Subcutaneous adipose tissue (tissue), 4 donors: Measurements from ENCODE around the gene RHCG. TPM values are rescaled to one million over a fixed set of nuclear protein-coding genes. Genes with fewer than 3 reads are reported as not detected.

Source experiments
- total RNA-seq, 4 donors: library from RNA; depleted of rRNA; stranded (reverse); fragments of >200 nt; gene quantifications; one replicate each; pipeline ENCODE4 v1.1.0, GENCODE V29; 2016
- TF ChIP-seq, protein P1 (sequence below): fragments of 450-650 bp; IDR thresholded peaks from one replicate; pipeline ENCODE4 v1.5.1; 2016; ENCODE audit warnings: low read depth, mild to moderate bottlenecking, control low read depth, antibody characterized with exemption, moderate library complexity

Gene RHCG
- total RNA-seq, 4 donors from 2014 or later: 0.82 to 1.9 TPM; not detected in 2

GRCh38 chr15:89448825-89449224 lies 47.6 kb downstream of the RHCG start:
- TF ChIP-seq, protein P1, sequence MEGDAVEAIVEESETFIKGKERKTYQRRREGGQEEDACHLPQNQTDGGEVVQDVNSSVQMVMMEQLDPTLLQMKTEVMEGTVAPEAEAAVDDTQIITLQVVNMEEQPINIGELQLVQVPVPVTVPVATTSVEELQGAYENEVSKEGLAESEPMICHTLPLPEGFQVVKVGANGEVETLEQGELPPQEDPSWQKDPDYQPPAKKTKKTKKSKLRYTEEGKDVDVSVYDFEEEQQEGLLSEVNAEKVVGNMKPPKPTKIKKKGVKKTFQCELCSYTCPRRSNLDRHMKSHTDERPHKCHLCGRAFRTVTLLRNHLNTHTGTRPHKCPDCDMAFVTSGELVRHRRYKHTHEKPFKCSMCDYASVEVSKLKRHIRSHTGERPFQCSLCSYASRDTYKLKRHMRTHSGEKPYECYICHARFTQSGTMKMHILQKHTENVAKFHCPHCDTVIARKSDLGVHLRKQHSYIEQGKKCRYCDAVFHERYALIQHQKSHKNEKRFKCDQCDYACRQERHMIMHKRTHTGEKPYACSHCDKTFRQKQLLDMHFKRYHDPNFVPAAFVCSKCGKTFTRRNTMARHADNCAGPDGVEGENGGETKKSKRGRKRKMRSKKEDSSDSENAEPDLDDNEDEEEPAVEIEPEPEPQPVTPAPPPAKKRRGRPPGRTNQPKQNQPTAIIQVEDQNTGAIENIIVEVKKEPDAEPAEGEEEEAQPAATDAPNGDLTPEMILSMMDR: no peak

DNA sequence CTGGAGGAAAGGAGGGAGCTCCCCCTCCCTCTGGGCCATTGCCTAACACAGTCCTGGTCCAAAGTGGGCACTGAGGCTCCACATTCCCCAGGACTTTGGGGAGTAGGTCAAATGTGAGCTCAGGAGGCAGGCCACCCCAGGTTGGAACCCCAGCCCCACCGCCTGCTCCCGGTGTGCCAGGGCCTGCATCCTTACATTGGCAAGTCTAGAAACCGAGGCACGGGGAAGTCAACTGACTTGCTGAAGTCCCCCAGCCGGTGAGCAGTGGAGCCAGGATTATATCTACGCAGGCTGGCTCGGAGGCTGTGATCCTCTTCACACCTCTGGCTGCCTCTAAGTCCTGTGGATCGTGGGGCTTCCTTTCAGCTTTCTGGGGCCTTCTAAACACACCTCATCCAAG lies 48.7 kb downstream of the RHCG start:
- TF ChIP-seq, protein P1: no peak

DNA sequence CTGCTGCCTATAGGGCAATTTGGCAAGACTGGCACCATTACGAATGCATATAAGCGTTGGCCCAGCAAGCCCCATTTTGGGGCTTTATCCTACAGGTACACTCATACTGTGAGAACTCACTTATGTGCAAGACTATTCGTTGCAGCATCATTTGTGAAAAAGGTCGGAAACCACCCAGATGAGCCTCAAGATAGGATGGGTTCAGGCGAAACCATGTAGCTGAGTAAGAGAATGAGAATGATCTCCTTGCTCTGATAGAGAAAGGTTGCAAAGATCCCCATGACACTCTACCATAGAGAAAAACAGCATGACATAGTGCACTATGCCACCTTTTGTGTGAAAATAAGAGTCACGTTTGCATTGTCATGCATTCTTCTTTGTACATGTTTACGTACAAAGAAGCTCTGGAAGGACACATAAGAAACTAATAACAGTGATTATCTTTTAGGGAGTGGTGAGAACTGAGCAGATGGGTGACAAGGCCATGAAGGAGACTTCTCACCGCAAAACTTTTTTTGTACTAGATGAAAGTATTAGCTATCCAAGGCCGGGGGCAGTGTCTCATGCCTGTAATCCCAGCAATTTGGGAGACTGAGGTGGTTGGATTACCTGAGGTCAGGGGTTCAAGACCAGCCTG lies 50.0 kb downstream of the RHCG start:
- TF ChIP-seq, protein P1: no peak

GRCh38 chr15:89445518-89445917 lies 50.9 kb downstream of the RHCG start:
- TF ChIP-seq, protein P1: no peak

GRCh38 chr15:89444241-89445225 lies 51.9 kb downstream of the RHCG start:
- TF ChIP-seq, protein P1: no peak

GRCh38 chr15:89443581-89443980 lies 52.8 kb downstream of the RHCG start:
- TF ChIP-seq, protein P1: no peak

DNA sequence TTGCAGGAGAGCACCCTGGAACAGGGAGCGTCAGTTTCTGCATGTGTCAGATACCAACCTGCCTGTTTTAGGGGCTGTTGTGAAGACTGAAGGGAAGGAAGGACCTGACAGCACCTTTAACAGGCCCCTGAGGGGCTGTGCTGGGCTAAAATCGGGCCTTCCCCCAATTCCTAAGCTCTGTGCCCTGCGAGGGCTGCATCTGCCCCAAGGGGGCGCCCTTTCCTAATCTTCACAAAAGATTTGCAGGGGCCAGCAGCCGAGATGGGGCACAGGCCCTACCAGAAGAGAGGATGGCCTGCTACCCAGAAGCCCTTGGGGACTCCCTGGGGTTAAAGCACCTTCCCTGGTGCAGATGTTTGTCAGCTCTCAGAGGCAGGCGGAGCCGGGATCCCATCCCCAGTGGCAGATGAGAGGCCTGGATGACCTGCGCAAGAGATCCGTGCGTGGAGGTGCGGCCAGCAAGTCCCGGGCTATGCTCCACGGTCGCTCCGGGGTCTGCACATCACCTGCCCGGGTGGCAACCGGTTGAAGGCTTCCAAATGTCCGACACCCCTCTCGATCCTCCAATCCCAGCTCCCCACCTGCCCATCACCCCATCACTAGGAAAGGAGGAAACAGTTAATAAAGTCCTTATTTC lies 53.6 kb downstream of the RHCG start:
- TF ChIP-seq, protein P1: no peak
